Activated CD4-positive, alpha-beta T cell treated with anti-CD3 and anti-CD28 coated beads for 24 hours (primary cell): ENCODE results near the gene GPR162.
A peak's percentile ranks its signal among the peaks of the same experiment; 100 is the strongest.

Experiments
- DNase-seq, 2 donors: peaks; one replicate each; pipeline ENCODE4 v3.0.0-alpha.2; 2020; ENCODE audit warnings: low read depth in 2 of 2

GPR162 gene

DNA sequence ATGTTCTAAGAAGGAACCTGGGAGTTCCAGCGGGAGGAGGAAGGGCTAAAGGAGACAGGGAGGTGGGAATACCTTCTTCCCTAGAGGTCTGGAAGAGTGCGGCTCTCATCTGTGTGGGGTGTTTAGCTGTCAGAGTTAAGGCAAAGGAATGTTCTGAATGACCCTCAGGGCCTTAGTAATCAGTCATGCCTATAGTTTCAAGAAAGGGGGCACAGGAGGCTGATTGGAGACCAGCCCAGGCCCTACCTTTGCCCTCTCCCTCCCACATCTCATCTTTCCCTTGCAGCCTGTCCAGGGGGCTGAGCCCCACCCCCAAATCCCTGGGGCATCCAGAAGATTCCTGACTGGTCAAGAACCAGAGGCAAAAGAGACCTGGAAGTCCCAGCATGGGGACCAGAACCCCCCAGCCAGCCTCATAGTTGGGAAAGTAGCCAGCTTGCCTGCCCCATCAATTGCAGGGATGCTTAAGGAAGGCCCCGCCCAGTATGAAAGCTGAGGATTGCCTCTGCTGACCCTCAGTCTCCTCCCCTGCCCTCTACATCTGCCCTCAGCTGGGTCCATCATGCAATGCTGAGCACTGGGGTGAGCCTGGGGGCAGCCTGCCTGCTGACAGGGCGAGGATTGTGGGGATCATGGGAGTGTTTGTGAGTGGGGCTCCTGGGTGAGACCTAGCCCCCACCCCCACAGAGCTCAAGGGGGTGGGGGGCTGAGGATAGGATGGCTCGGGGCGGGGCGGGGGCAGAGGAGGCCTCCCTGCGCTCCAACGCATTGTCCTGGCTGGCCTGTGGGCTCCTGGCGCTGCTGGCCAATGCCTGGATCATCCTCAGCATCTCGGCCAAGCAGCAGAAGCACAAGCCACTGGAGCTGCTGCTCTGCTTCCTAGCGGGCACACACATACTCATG is 1.8 kb downstream of the GPR162 start:
- no peak for DNase-seq

DNA sequence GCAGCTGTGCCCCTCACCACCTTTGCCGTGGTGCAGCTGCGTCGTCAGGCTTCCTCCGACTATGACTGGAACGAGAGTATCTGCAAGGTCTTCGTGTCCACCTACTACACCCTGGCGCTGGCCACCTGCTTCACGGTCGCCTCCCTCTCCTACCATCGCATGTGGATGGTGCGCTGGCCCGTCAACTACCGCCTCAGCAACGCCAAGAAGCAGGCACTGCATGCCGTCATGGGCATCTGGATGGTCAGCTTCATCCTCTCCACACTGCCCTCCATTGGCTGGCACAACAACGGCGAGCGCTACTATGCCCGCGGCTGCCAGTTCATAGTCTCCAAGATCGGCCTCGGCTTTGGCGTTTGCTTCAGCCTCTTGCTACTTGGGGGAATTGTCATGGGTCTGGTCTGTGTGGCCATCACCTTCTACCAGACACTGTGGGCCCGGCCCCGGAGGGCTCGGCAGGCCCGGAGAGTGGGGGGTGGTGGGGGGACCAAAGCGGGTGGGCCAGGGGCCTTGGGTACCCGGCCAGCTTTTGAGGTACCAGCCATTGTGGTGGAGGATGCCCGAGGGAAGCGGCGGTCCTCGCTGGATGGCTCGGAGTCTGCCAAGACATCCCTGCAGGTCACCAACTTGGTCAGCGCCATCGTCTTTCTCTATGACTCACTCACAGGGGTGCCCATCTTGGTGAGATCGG is 2.6 kb downstream of the GPR162 start:
- no peak for DNase-seq

GRCh38 chr12:6824901-6825381 is 3.3 kb downstream of the GPR162 start:
- no peak for DNase-seq

DNA sequence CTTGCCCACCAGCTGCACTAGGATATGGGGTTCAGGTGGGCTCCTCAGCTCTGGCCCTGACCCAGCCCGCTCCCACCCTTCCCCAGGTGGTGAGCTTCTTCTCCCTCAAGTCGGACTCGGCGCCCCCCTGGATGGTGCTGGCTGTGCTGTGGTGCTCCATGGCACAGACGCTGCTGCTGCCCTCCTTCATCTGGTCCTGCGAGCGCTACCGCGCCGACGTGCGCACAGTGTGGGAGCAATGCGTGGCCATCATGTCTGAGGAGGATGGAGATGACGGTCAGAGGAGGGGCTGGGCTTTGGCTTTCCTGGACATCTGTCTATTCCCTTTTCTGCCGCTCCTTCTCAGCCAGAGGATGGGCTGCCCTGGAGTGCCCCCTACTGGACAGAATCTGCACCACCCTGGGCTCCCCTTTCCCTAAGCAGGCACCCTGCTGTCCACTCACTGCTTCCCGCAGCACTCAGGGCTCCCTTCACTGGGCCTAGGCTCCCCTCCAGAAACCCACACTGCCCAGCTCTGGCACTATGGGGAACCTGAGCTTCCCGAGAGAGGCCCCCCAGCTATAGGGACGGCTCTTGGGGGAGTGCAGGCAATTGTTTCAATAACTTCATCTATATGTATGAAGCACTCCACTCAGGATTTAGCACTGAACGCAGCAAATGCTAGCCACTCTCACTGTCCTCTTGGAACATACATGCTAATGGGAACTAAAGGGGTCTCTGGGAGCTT is 3.9 kb downstream of the GPR162 start:
- DNase-seq: peak; percentile 83 to 84

DNA sequence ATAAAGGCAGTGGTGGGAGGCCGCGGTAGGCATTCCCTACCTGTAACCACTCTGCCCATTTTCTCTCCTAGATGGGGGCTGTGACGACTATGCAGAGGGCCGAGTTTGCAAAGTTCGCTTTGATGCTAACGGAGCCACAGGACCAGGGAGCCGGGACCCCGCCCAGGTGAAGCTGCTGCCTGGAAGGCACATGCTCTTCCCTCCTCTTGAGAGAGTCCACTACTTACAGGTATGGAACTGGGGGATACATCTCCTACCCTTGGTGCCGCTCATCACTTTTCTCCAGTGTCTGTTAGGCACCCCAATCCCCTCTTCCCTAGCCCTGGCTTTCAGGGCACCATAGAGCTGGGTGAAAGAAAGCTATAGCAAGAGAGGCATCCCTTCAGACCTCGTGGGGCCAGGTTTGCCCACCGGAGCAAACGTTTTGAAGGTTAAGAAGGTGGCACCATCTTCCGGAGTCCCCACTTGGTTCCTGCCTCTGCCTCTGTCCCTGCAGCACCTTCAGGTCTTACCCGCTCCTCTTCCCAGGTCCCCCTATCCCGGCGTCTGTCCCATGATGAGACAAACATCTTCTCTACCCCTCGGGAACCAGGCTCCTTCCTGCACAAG is 4.6 kb downstream of the GPR162 start:
- no peak for DNase-seq

DNA sequence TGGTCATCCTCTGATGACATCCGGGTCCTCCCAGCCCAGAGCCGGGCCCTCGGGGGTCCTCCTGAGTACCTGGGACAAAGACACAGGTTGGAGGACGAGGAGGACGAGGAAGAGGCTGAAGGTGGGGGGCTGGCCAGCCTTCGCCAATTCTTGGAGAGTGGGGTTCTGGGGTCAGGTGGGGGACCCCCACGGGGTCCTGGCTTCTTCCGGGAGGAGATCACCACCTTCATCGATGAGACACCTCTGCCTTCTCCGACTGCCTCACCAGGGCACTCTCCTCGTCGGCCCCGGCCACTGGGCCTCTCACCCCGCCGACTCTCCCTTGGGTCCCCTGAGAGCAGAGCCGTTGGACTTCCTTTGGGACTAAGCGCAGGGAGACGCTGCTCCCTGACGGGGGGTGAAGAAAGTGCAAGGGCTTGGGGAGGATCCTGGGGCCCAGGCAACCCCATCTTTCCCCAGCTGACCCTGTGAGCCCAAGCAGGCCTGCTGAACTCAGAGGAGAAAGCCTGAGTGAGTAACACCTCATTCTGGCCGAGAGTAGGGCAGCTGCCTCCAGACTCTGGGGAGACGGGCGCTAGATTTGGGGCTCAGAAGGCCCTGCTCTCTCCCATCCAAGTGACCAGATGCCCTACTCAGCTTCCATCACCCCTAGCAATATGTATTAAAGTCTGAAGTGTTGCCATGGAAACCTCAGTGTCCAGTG is 5.3 kb downstream of the GPR162 start:
- no peak for DNase-seq

GRCh38 chr12:6827437-6827911 is 5.9 kb downstream of the GPR162 start:
- peak; percentile 39 to 61 for DNase-seq

GRCh38 chr12:6827982-6828780 is 6.6 kb downstream of the GPR162 start, which contains the start of gene P3H3:
Gene P3H3 (plus strand): TSS chr12:6828407. CDS start chr12:6828441, 34 bp downstream.
- DNase-seq: no peak

DNA sequence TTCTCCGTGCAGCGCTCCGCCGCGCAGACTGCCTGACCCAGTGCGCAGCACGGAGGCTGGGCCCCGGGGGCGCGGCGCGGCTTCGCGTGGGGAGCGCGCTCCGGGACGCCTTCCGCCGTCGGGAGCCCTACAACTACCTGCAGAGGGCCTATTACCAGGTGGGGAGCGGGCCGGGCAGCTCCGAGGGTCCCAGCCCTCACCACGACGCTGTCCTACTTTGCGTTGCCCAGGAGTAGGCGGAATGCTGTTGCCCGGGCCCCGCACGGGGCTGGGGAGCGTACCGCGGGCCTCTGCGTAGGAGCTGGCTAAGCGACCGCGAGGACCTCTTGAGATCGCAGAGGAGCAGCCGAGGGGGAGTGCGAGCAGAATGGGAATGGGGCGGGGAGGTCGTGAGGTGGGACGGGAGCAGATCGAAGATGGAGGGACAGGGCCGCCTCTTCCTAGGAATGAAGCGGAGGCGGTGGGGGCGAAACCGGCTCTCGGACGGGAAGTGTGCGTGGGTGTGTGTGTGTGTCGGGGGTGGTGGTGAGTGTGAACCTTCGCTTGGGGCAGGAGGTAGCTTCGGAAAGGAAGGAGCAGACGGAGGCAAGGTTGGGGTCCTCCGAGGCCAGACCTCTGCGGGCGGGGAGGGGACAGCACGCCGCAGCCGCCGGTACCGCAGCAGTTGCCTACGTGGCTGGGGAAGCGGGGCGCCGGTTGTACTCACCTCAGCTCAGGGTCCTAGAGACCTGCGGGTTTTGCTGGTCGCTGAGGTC is 7.3 kb downstream of the GPR162 start:
- DNase-seq: no peak

DNA sequence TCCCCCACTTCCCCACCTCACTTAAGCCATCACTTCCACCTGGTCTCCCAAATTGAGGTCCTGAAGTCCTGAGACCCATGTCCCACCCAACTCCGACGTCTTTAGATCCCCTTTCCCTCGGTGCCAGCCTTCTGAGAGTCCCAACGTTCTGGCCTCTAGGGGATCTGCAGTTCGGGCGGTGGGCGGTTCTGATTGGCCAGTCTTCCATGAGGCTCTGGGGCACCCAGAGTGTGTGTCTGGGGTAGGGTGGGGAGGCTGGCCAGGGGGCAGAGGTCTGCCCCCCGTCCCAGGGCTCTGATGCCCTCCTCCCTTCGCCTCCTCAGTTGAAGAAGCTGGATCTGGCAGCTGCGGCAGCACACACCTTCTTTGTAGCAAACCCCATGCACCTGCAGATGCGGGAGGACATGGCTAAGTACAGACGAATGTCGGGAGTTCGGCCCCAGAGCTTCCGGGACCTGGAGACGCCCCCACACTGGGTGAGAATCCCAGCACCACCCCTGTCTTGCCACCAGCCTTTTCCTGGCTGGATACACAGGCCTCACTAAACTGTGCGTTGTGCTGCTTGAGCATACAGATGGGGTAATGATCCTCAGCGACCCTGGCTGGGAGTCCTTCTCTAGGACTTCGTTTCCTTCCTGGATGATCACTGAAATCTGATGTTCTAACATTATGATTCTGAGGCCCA is 8.1 kb downstream of the GPR162 start:
- no peak for DNase-seq

DNA sequence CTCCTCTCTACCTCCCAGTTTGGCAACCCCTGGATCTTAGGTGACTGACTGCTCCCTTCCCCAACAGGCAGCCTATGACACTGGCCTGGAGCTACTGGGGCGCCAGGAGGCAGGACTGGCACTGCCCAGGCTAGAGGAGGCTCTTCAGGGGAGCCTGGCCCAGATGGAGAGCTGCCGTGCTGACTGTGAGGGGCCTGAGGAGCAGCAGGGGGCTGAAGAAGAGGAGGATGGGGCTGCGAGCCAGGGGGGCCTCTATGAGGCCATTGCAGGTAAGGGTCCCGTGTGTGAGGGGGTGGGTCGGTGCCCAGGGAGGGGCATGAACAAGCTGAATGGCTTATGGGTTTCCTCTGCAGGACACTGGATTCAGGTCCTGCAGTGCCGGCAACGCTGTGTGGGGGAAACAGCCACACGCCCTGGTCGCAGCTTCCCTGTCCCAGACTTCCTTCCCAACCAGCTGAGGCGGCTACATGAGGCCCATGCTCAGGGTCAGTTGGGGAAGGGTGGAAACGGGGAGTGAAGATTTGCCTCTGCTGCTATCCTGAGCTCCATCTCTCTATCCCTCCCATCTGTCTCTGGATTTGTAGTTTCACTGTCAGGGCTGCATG is 8.8 kb downstream of the GPR162 start:
- DNase-seq: no peak

- DNase-seq: no peak
Observed at GRCh38 chr12:6830999-6831398, 9.4 kb downstream of the GPR162 start.

- no peak for DNase-seq
Observed at GRCh38 chr12:6831450-6831995, 9.9 kb downstream of the GPR162 start.

- DNase-seq: no peak
Observed at GRCh38 chr12:6832125-6832524, 10.5 kb downstream of the GPR162 start.

DNA sequence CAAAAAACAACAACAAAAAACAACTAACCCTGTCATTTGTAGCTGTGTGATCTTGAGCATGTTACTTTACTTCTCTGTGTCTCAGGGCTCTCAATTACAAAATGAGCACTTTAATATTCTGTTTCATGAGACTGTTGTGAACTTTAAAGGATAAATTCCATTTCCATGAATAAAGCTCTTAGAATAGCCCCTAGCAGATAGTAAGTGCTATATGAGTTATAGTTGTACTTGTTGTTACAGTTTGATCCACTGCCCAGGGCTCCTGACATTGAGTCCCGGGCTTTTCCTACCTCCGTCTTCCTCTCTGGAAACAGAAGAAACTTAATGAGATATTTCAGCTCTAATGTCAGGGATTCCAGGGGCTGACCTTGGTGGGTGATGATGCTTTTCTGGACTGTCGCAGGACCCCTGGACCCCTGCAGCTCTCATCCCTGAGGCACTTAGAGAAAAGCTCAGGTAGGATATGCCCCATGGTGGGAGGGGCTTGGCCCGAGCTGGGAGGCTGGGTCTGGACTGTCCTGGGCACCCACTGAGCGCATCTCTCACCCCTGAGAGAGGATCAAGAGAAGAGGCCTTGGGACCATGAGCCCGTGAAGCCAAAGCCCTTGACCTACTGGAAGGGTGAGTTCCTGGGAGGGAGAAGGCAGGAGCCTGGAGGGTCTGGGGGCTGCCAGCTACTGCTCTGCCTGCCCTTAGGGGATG is 11.7 kb downstream of the GPR162 start:
- DNase-seq: no peak

- DNase-seq: no peak
Observed at GRCh38 chr12:6834254-6834653, 12.6 kb downstream of the GPR162 start.

- DNase-seq: no peak
Observed at GRCh38 chr12:6834873-6835272, 13.3 kb downstream of the GPR162 start.
